Neural progenitor cell (in vitro differentiated cells): Measurements from ENCODE around the gene MTMR12. TPM values are rescaled to one million over a fixed set of nuclear protein-coding genes. Genes with fewer than 3 reads are reported as not detected.
"Not testable (repeated sequence)": the region's sequence is repeated elsewhere in the genome, so short reads cannot be mapped to it uniquely, and the experiment has no call there.

ENCODE experiments used
- DNase-seq: peaks from one replicate; pipeline ENCODE4 v3.0.0-alpha.2; 2016; ENCODE audit warnings: low spot score
- H2AFZ ChIP-seq: fragments of 200-600 bp; sonication (generic); replicated peaks from 2 replicates; pipeline ENCODE4 v1.6.1; 2016; ENCODE audit warnings: antibody characterized with exemption
- H3F3A ChIP-seq: fragments of 200-600 bp; sonication (generic); 2 replicates; pipeline ENCODE4 v1.6.1; 2016; ENCODE audit warnings: antibody characterized with exemption, low read depth
- H3K27ac ChIP-seq: fragments of 200-600 bp; sonication (generic); 2 replicates; pipeline ENCODE4 v1.5.1; 2016; ENCODE audit warnings: mild to moderate bottlenecking
- H3K27me3 ChIP-seq: fragments of 200-600 bp; sonication (generic); 2 replicates; pipeline ENCODE4 v1.6.1; 2016; ENCODE audit warnings: mild to moderate bottlenecking, moderate library complexity
- H3K36me3 ChIP-seq: fragments of 200-600 bp; sonication (generic); 2 replicates; pipeline ENCODE4 v1.5.1; 2016
- H3K4me1 ChIP-seq: fragments of 200-600 bp; sonication (generic); 2 replicates; pipeline ENCODE4 v1.6.1; 2016; ENCODE audit warnings: mixed run types
- H3K4me2 ChIP-seq: fragments of 200-600 bp; sonication (generic); 2 replicates; pipeline ENCODE4 v1.6.1; 2016
- H3K4me3 ChIP-seq: fragments of 200-600 bp; sonication (generic); 2 replicates; pipeline ENCODE4 v1.5.1; 2016
- H3K79me2 ChIP-seq: fragments of 200-600 bp; sonication (generic); 2 replicates; pipeline ENCODE4 v1.6.1; 2016; ENCODE audit warnings: low read depth
- H3K9ac ChIP-seq: fragments of 200-600 bp; sonication (generic); 2 replicates; pipeline ENCODE4 v1.6.1; 2016
- H3K9me3 ChIP-seq: fragments of 200-600 bp; sonication (generic); 2 replicates; pipeline ENCODE4 v1.5.1; 2016; ENCODE audit warnings: low read depth
- H4K20me1 ChIP-seq: fragments of 200-600 bp; sonication (generic); 2 replicates; pipeline ENCODE4 v1.6.1; 2016; ENCODE audit warnings: low read depth
- H3K27ac Mint-ChIP-seq: 3 replicates; pipeline ENCODE4 v1.8.0; 2021; ENCODE audit warnings: mixed read lengths
- H3K27me3 Mint-ChIP-seq: 2 replicates; pipeline ENCODE4 v1.8.0; 2022; ENCODE audit warnings: low read depth, mild to moderate bottlenecking, inconsistent platforms, moderate library complexity, mixed read lengths; ENCODE audit not compliant: insufficient read depth
- H3K36me3 Mint-ChIP-seq: 3 replicates; pipeline ENCODE4 v1.8.0; 2021; ENCODE audit warnings: mixed read lengths
- H3K4me1 Mint-ChIP-seq: 3 replicates; pipeline ENCODE4 v1.8.0; 2021; ENCODE audit warnings: mixed read lengths
- H3K4me3 Mint-ChIP-seq: 3 replicates; pipeline ENCODE4 v1.8.0; 2021; ENCODE audit warnings: mild to moderate bottlenecking, moderate library complexity, mixed read lengths
- H3K9me3 Mint-ChIP-seq: 3 replicates; pipeline ENCODE4 v1.8.0; 2020; ENCODE audit warnings: mixed read lengths
- EZH2 ChIP-seq: fragments of 200-600 bp; sonication (generic); IDR thresholded peaks from 2 replicates; pipeline ENCODE4 v1.6.1; 2017; ENCODE audit warnings: antibody characterized with exemption, mild to moderate bottlenecking, moderate library complexity
- EZH2phosphoT487 ChIP-seq: fragments of 200-600 bp; sonication (generic); IDR thresholded peaks from 2 replicates; pipeline ENCODE4 v1.6.1; 2017; ENCODE audit warnings: antibody characterized with exemption
- total RNA-seq: library from RNA; depleted of rRNA; stranded (reverse); fragments of >200 nt; gene quantifications from 2 replicates; pipeline ENCODE4 v1.2.3, GENCODE V29; 2015; ENCODE audit warnings: low replicate concordance
- TF ChIP-seq, protein P1 (sequence below): fragments of 200-600 bp; sonication (generic); IDR thresholded peaks from 2 replicates; pipeline ENCODE4 v1.5.1; 2017; ENCODE audit warnings: antibody characterized with exemption, mild to moderate bottlenecking

The MTMR12 gene
- total RNA-seq, 1 donor from 2014 or later = 22.0 TPM

DNA sequence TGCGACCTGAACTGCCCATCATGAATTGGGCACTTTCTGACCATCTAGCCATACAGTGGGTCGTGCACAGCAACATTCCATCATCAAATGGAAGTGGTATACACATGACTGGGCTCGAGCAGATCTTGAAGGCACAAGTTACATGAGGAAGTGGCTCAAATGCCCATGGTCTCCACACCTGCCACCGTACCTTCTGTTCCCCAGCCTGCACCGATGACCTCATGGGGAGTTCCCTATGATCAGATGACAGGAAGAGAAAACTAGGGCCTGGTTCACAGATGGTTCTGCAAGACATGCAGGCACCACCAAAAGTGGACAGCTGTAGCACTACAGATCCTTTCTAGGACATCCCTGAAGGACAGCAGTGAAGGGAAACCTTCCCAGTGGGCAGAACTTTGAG is 21.8 kb downstream of the MTMR12 start:
- Histone ChIP-seq H3K9me3 (no peaks in the 10 kb centered on the region), H3K27me3 (no peaks in the 10 kb centered on the region), H2AFZ (no peak overlapping the region), H3F3A (peaks cover 10% of the 10 kb centered on the region), H3K9ac (no peak overlapping the region), H3K4me3 (no peak overlapping the region), H3K27ac (no peak overlapping the region), H4K20me1 (no peaks in the 10 kb centered on the region), H3K4me2 (no peak overlapping the region), H3K4me1 (peaks cover 12% of the 10 kb centered on the region), H3K36me3 (no peaks in the 10 kb centered on the region), H3K79me2 (peaks cover 86% of the 10 kb centered on the region)
- peaks cover 44% of the 10 kb centered on the region for H3K36me3 Mint-ChIP-seq
- no peak overlapping the region for H3K4me3 Mint-ChIP-seq
- H3K27me3 Mint-ChIP-seq = peaks cover 2% of the 10 kb centered on the region
- H3K27ac Mint-ChIP-seq = no peak overlapping the region
- TF ChIP-seq EZH2phosphoT487 (no peak), EZH2 (no peak)
- TF ChIP-seq, protein P1, sequence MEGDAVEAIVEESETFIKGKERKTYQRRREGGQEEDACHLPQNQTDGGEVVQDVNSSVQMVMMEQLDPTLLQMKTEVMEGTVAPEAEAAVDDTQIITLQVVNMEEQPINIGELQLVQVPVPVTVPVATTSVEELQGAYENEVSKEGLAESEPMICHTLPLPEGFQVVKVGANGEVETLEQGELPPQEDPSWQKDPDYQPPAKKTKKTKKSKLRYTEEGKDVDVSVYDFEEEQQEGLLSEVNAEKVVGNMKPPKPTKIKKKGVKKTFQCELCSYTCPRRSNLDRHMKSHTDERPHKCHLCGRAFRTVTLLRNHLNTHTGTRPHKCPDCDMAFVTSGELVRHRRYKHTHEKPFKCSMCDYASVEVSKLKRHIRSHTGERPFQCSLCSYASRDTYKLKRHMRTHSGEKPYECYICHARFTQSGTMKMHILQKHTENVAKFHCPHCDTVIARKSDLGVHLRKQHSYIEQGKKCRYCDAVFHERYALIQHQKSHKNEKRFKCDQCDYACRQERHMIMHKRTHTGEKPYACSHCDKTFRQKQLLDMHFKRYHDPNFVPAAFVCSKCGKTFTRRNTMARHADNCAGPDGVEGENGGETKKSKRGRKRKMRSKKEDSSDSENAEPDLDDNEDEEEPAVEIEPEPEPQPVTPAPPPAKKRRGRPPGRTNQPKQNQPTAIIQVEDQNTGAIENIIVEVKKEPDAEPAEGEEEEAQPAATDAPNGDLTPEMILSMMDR = no peak
- no peak for DNase-seq
- H3K4me1 Mint-ChIP-seq = no peaks in the 10 kb centered on the region
- H3K9me3 Mint-ChIP-seq = peaks cover 21% of the 10 kb centered on the region

DNA sequence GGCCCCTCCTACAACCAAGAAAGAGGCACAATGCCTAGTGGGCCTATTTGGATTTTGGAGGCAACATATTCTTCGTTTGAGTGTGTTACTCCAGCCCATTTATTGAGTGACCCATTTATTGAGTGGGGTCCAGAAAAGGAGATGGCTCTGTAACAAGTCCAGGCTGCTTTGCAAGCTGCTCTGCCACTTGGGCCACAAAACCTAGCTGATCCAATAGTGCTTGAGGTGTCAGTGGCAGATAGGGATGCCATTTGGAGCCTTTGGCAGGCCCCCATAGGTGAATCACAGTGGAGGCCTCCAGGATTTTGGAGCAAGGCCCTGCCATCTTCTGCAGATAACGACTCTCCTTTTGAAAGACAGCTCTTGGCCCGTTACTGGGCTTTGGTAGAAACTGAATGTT is 22.2 kb downstream of the MTMR12 start:
- peaks cover 86% of the 10 kb centered on the region for H3K79me2 ChIP-seq
- not testable (repeated sequence) for H4K20me1 ChIP-seq, H3K4me3 ChIP-seq, H3K4me3 Mint-ChIP-seq, H3K9ac ChIP-seq, H3K36me3 ChIP-seq, H3K27me3 Mint-ChIP-seq, H3K4me1 Mint-ChIP-seq, H3K27me3 ChIP-seq, DNase-seq, H3K4me2 ChIP-seq, H2AFZ ChIP-seq, H3K9me3 ChIP-seq, H3K27ac Mint-ChIP-seq, H3K27ac ChIP-seq
- peaks cover 21% of the 10 kb centered on the region for H3K9me3 Mint-ChIP-seq
- peaks cover 46% of the 10 kb centered on the region for H3K36me3 Mint-ChIP-seq
- peaks cover 16% of the 10 kb centered on the region for H3K4me1 ChIP-seq
- peaks cover 14% of the 10 kb centered on the region for H3F3A ChIP-seq

DNA sequence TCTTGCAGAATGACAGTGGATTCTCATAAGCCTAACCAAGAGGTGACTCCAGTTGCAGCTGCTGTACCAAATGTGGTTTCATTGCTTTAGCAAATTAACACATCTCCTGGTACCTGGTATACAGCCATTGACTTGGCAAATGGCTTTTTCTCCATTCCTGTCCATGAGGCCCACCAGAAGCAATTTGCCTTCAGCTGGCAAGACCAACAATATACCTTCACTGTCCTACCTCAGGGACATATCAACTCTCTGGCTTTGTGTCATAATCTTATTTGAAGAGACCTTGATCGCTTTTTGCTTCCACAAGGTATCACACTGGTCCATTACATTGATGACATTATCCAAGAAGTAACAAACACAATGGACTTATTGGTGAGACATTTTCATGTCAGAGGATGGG is 22.8 kb downstream of the MTMR12 start:
- H3K36me3 Mint-ChIP-seq = peaks cover 47% of the 10 kb centered on the region
- H3K4me1 Mint-ChIP-seq = not testable (repeated sequence)

DNA sequence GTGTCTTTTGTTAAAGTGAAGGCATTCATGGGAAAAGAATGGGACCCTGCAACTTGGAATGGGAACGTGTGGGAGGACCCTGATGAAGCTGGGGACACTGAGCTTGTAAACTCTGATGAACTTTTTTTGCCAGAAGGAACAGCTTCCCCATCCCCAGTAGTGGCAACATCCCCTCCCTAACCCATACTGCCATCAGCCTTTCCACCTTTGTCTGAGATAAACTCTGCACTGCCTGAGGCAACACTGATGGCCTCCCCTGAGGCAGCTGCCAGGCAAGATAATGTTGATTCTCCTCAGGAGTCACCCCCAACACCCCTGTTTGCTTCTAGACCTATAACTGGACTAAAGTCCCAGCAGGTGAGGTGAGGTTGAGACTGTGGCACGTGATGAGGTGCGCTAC is 24.6 kb downstream of the MTMR12 start:
- not testable (repeated sequence) for H3K4me3 Mint-ChIP-seq, DNase-seq, H3K9me3 ChIP-seq, H3K27ac Mint-ChIP-seq, H2AFZ ChIP-seq, H3K36me3 ChIP-seq, H3K27me3 Mint-ChIP-seq, H3K4me1 Mint-ChIP-seq, H3K27me3 ChIP-seq, H4K20me1 ChIP-seq, H3K9ac ChIP-seq, H3K4me3 ChIP-seq
- Histone ChIP-seq H3K79me2 (peaks cover 68% of the 10 kb centered on the region), H3K27ac (peak overlapping the region; percentile 45), H3K4me2 (peak overlapping the region; percentile 65), H3K4me1 (peaks cover 26% of the 10 kb centered on the region), H3F3A (peaks cover 26% of the 10 kb centered on the region)
- Mint-ChIP-seq H3K9me3 (peaks cover 21% of the 10 kb centered on the region), H3K36me3 (peaks cover 39% of the 10 kb centered on the region)

More for the DNA sequence above, 22.8 kb downstream of the MTMR12 start:
- Histone ChIP-seq H3F3A (peaks cover 18% of the 10 kb centered on the region), H3K79me2 (peaks cover 82% of the 10 kb centered on the region), H3K4me1 (peaks cover 19% of the 10 kb centered on the region)
- H3K4me2 ChIP-seq, H3K9ac ChIP-seq, H3K27ac ChIP-seq, H3K27me3 Mint-ChIP-seq, H2AFZ ChIP-seq, DNase-seq, H4K20me1 ChIP-seq, H3K4me3 Mint-ChIP-seq, H3K36me3 ChIP-seq, H3K9me3 ChIP-seq, H3K4me3 ChIP-seq, H3K27ac Mint-ChIP-seq, H3K27me3 ChIP-seq: not testable (repeated sequence)
- peaks cover 21% of the 10 kb centered on the region for H3K9me3 Mint-ChIP-seq

DNA sequence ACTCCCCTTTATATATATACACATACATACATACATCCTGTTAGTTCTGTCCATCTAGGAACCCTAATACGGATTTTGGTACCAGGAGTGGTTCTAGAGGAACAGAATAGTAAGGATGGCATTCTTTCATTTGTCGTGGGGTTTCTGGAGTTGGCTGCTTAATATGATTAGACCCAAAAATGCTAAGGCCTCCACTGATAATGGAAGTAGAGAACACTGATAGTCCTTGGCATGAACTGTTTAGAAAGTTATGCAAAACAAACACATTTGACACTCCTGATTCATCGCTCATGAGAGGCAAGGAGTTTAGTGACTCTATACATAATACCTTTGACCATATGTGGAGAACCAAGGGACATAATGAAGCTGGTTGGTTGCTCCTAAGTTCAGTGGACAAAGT is 25.2 kb downstream of the MTMR12 start:
- H2AFZ ChIP-seq, H3K4me3 Mint-ChIP-seq, H3K27me3 ChIP-seq, H3K27me3 Mint-ChIP-seq, H3K4me2 ChIP-seq, H3K9ac ChIP-seq, DNase-seq, H3K4me3 ChIP-seq, H3K4me1 Mint-ChIP-seq, H4K20me1 ChIP-seq, H3K27ac ChIP-seq, H3K36me3 ChIP-seq, H3K9me3 ChIP-seq, H3K27ac Mint-ChIP-seq: not testable (repeated sequence)
- peaks cover 26% of the 10 kb centered on the region for H3K4me1 ChIP-seq
- Mint-ChIP-seq H3K36me3 (peaks cover 37% of the 10 kb centered on the region), H3K9me3 (peaks cover 22% of the 10 kb centered on the region)
- peaks cover 26% of the 10 kb centered on the region for H3F3A ChIP-seq
- peaks cover 69% of the 10 kb centered on the region for H3K79me2 ChIP-seq
